H1 (cell line): ENCODE measurements around the gene CYB5B. TPM values are rescaled to one million over a fixed set of nuclear protein-coding genes. Genes with fewer than 3 reads are reported as not detected.

Source experiments
- CTCF ChIA-PET: fragments of 300-600 bp; sonication (Branson Sonifier 250); formaldehyde crosslinking; loops from one replicate; lab custom pipeline; 2021; ENCODE audit not compliant: partially characterized antibody; lab: Charles Lee
- POLR2A ChIA-PET: fragments of 300-600 bp; sonication (Branson Sonifier 250); formaldehyde crosslinking; loops from one replicate; lab custom pipeline; 2021; ENCODE audit warnings: inconsistent platforms; ENCODE audit not compliant: partially characterized antibody; lab: Charles Lee
- DNase-seq, 2 experiments: peaks; one replicate each; pipeline versions ENCODE4 v3.0.0 to v3.0.0-alpha.2; 2010 to 2022; ENCODE audit warnings: low spot score in 2 of 2, low read depth in 1 of 2, mixed read lengths in 1 of 2
- FAIRE-seq: peaks from 2 replicates; lab custom pipeline; 2011; peaks lifted over from hg19 to GRCh38; lab: Jason Lieb, UNC
- H2AFZ ChIP-seq: 2 replicates; pipeline ENCODE4 v1.8.1; 2012; ENCODE audit warnings: low read length, inconsistent platforms
- H2AK5ac ChIP-seq: 2 replicates; pipeline ENCODE4 v1.6.1; 2013; ENCODE audit warnings: low read depth, low read length
- H2BK120ac ChIP-seq: replicated peaks from 2 replicates; pipeline ENCODE3; 2013; ENCODE audit warnings: low read depth, low read length, inconsistent platforms
- H2BK12ac ChIP-seq: 2 replicates; pipeline ENCODE4 v1.6.1; 2013; ENCODE audit warnings: low read depth, low read length
- H2BK15ac ChIP-seq: 2 replicates; pipeline ENCODE4 v1.6.1; 2013; ENCODE audit warnings: low read length
- H2BK20ac ChIP-seq: 2 replicates; pipeline ENCODE4 v1.6.1; 2013; ENCODE audit warnings: low read length
- H2BK5ac ChIP-seq: 2 replicates; pipeline ENCODE4 v1.6.1; 2013; ENCODE audit warnings: low read depth, low read length
- H3K14ac ChIP-seq: 2 replicates; pipeline ENCODE4 v1.6.1; 2013; ENCODE audit warnings: inconsistent platforms; ENCODE audit not compliant: insufficient read length
- H3K18ac ChIP-seq: 2 replicates; pipeline ENCODE4 v1.6.1; 2013; ENCODE audit warnings: low read length; ENCODE audit errors: extremely low read depth
- H3K23ac ChIP-seq: 2 replicates; pipeline ENCODE4 v1.6.1; 2013; ENCODE audit warnings: inconsistent platforms; ENCODE audit not compliant: insufficient read length
- H3K23me2 ChIP-seq: 2 replicates; pipeline ENCODE4 v1.6.1; 2013; ENCODE audit warnings: low read depth, low read length
- H3K27ac ChIP-seq: 2 replicates; pipeline ENCODE4 v1.6.1; 2011; ENCODE audit warnings: low read depth, low read length, inconsistent platforms
- H3K27me3 ChIP-seq, 4 experiments: replicated peaks in 1 of 4; 1 replicate in 1 of 4; 2 replicates in 3 of 4; pipeline versions ENCODE4 v1.6.1 to v1.8.1; 2011 to 2013; ENCODE audit warnings: low read length in 3 of 4, mild to moderate bottlenecking in 3 of 4, inconsistent platforms in 2 of 4, mixed read lengths in 2 of 4, moderate library complexity in 1 of 4; ENCODE audit not compliant: control insufficient read depth in 3 of 4, insufficient read depth in 3 of 4; ENCODE audit errors: extremely low read depth in 1 of 4
- H3K36me3 ChIP-seq, 4 experiments: 2 replicates each; pipeline versions ENCODE4 v1.6.1 to v1.8.1; 2011 to 2013; ENCODE audit warnings: mild to moderate bottlenecking in 4 of 4, low read length in 3 of 4, moderate library complexity in 2 of 4, control low read depth in 1 of 4, inconsistent platforms in 1 of 4; ENCODE audit not compliant: insufficient read depth in 4 of 4, control insufficient read depth in 2 of 4
- H3K4ac ChIP-seq: replicated peaks from 2 replicates; pipeline ENCODE3; 2013; ENCODE audit warnings: low read length, low read depth, mixed read lengths, inconsistent platforms; ENCODE audit not compliant: insufficient read length
- H3K4me1 ChIP-seq, 4 experiments: replicated peaks in 1 of 4; 1 replicate in 1 of 4; 2 replicates in 3 of 4; pipeline versions ENCODE4 v1.6.1 to v1.8.1; 2011 to 2013; ENCODE audit warnings: low read length in 3 of 4, inconsistent platforms in 2 of 4, mixed read lengths in 1 of 4; ENCODE audit not compliant: insufficient read depth in 4 of 4, control insufficient read depth in 3 of 4
- H3K4me2 ChIP-seq, 2 experiments: 2 replicates each; pipeline versions ENCODE4 v1.6.1 to v1.8.1; 2011 to 2013; ENCODE audit warnings: low read depth in 2 of 2, low read length in 2 of 2, control low read depth in 1 of 2, inconsistent platforms in 1 of 2, mild to moderate bottlenecking in 1 of 2; ENCODE audit not compliant: insufficient read depth in 1 of 2
- H3K4me3 ChIP-seq, 4 experiments: fragments of 200-600, 300-600 bp in 1 of 4; sonication (generic), shearing (Covaris generic), sonication (Bioruptor Twin) in 1 of 4; 2 replicates each; pipeline versions ENCODE4 v1.5.1 to v1.8.1; 2011 to 2016; ENCODE audit warnings: low read length in 4 of 4, low read depth in 3 of 4, control low read depth in 2 of 4, inconsistent platforms in 2 of 4, mild to moderate bottlenecking in 2 of 4, mixed read lengths in 1 of 4, moderate library complexity in 1 of 4; ENCODE audit not compliant: insufficient read depth in 2 of 4; ENCODE audit errors: extremely low read depth in 1 of 4
- H3K56ac ChIP-seq: replicated peaks from 2 replicates; pipeline ENCODE3; 2013; ENCODE audit warnings: low read depth, mild to moderate bottlenecking, mixed read lengths, low read length, inconsistent platforms; ENCODE audit not compliant: insufficient read length
- H3K79me1 ChIP-seq: 2 replicates; pipeline ENCODE4 v1.6.1; 2013; ENCODE audit warnings: low read depth, low read length, control low read depth
- H3K79me2 ChIP-seq, 2 experiments: 2 replicates each; pipeline versions ENCODE4 v1.6.1 to v1.8.1; 2012 to 2013; ENCODE audit warnings: low read length in 2 of 2, mild to moderate bottlenecking in 2 of 2, inconsistent platforms in 1 of 2; ENCODE audit not compliant: insufficient read depth in 2 of 2, control insufficient read depth in 1 of 2
- H3K9ac ChIP-seq, 4 experiments: replicated peaks in 1 of 4; 1 replicate in 1 of 4; 2 replicates in 3 of 4; pipeline versions ENCODE4 v1.6.1 to v1.8.1; 2011 to 2013; ENCODE audit warnings: low read depth in 3 of 4, low read length in 3 of 4, control low read depth in 2 of 4, mild to moderate bottlenecking in 2 of 4, moderate library complexity in 2 of 4, inconsistent platforms in 1 of 4; ENCODE audit errors: extremely low read depth in 1 of 4
- H3K9me3 ChIP-seq, 2 experiments: 2 replicates each; pipeline versions ENCODE4 v1.6.1 to v1.8.1; 2012 to 2013; ENCODE audit warnings: mild to moderate bottlenecking in 2 of 2, moderate library complexity in 2 of 2, control low read depth in 1 of 2, inconsistent platforms in 1 of 2, low read depth in 1 of 2, low read length in 1 of 2, mixed read lengths in 1 of 2; ENCODE audit not compliant: insufficient read depth in 2 of 2
- H4K20me1 ChIP-seq, 2 experiments: replicated peaks in 1 of 2; 2 replicates each; pipeline versions ENCODE3 to v1.8.1; 2011 to 2013; ENCODE audit warnings: inconsistent platforms in 2 of 2, low read length in 2 of 2, mild to moderate bottlenecking in 1 of 2; ENCODE audit not compliant: insufficient read depth in 2 of 2, control insufficient read depth in 1 of 2
- H4K5ac ChIP-seq: 2 replicates; pipeline ENCODE4 v1.6.1; 2013; ENCODE audit warnings: low read length, low read depth, mixed read lengths, inconsistent platforms; ENCODE audit not compliant: insufficient read length
- H4K8ac ChIP-seq: 2 replicates; pipeline ENCODE4 v1.8.0; 2013; ENCODE audit warnings: mild to moderate bottlenecking, moderate library complexity, low read length, inconsistent platforms; ENCODE audit not compliant: insufficient read depth; ENCODE audit errors: extremely low read depth
- H4K91ac ChIP-seq: replicated peaks from 2 replicates; pipeline ENCODE3; 2013; ENCODE audit warnings: low read length, mixed read lengths, inconsistent platforms; ENCODE audit not compliant: insufficient read length
- EGR1 ChIP-seq: IDR thresholded peaks from 2 replicates; pipeline ENCODE4 v1.6.1; 2011; ENCODE audit warnings: low read depth, low read length, borderline replicate concordance
- FOSL1 ChIP-seq: IDR thresholded peaks from 2 replicates; pipeline ENCODE4 v1.6.1; 2011; ENCODE audit warnings: mild to moderate bottlenecking, low read depth, low read length, moderate library complexity; ENCODE audit not compliant: insufficient read depth
- KDM4A ChIP-seq: IDR thresholded peaks from one replicate; pipeline ENCODE4 v1.7.1; 2012; ENCODE audit warnings: low read depth, mild to moderate bottlenecking, moderate library complexity, low read length, inconsistent platforms; ENCODE audit not compliant: severe bottlenecking
- NRF1 ChIP-seq: IDR thresholded peaks from 2 replicates; pipeline ENCODE4 v1.6.1; 2011; ENCODE audit warnings: mild to moderate bottlenecking, low read depth, low read length, improper control_type of control experiment
- POLR2AphosphoS5 ChIP-seq: IDR thresholded peaks from 2 replicates; pipeline ENCODE4 v1.6.1; 2011; ENCODE audit warnings: low read depth, low read length
- POU5F1 ChIP-seq: IDR thresholded peaks from 2 replicates; pipeline ENCODE4 v1.6.1; 2011; ENCODE audit warnings: low read depth, mild to moderate bottlenecking, low read length, moderate library complexity
- RXRA ChIP-seq: IDR thresholded peaks from 2 replicates; pipeline ENCODE4 v1.6.1; 2011; ENCODE audit warnings: low read depth, mild to moderate bottlenecking, low read length, moderate library complexity; ENCODE audit not compliant: insufficient read depth
- SP4 ChIP-seq: IDR thresholded peaks from 2 replicates; pipeline ENCODE4 v1.6.1; 2012; ENCODE audit warnings: low read length, inconsistent platforms
- SRF ChIP-seq: IDR thresholded peaks from 2 replicates; pipeline ENCODE4 v1.6.1; 2011; ENCODE audit warnings: mild to moderate bottlenecking, low read depth, low read length, moderate library complexity
- TEAD4 ChIP-seq: IDR thresholded peaks from 2 replicates; pipeline ENCODE4 v1.6.1; 2012; ENCODE audit warnings: low read depth, low read length, inconsistent platforms, mixed read lengths
- WGBS, 2 experiments: shearing (Covaris generic) in 1 of 2; methylation state at CpG; one replicate each; pipeline versions ENCODE4 v1.1.6 to v1.1.7; 2013 to 2015; ENCODE audit warnings: low lambda C conversion rate in 2 of 2, mixed read lengths in 2 of 2, inconsistent platforms in 1 of 2, low coverage in 1 of 2, missing lambda C conversion rate in 1 of 2; ENCODE audit not compliant: insufficient replicate concordance in 2 of 2, insufficient coverage in 1 of 2, insufficient read length in 1 of 2; ENCODE audit errors: extremely low coverage in 1 of 2, missing lambda C conversion rate in 1 of 2; 5-methylcytosine and 5-hydroxymethylcytosine counted together
- polyA plus RNA-seq, 7 experiments: library from polyadenylated mRNA; depleted of rRNA in 3 of 7; stranded (reverse) in 5 of 7; unstranded in 2 of 7; fragments of >200 nt in 5 of 7; fragments of 200-250 nt in 2 of 7; gene quantifications; 1 replicate in 5 of 7; 2 replicates in 1 of 7; 4 replicates in 1 of 7; pipeline versions ENCODE4 v1.2.1 to v1.2.3, GENCODE V29; 2011 to 2013; ENCODE audit warnings: missing spikeins in 2 of 7, mixed read lengths in 2 of 7
- total RNA-seq: library from RNA; stranded (reverse); fragmentation: NEBNext Ultra II Directional; extraction: Animal tissue kit (Norgen Biotek cat#: 25700); gene quantifications from 2 replicates; pipeline ENCODE4 v1.2.1, GENCODE V29; 2021
- TF ChIP-seq, protein P1 (sequence below), 3 experiments: IDR thresholded peaks; 1 replicate in 2 of 3; 2 replicates in 1 of 3; pipeline versions ENCODE4 v1.5.1 to v1.6.1; 2011; ENCODE audit warnings: low read length in 3 of 3, mild to moderate bottlenecking in 3 of 3, inconsistent platforms in 2 of 3, low read depth in 1 of 3, moderate library complexity in 1 of 3; ENCODE audit not compliant: insufficient read depth in 1 of 3; ENCODE audit errors: control extremely low read depth in 1 of 3

CYB5B gene
- total and polyA plus RNA-seq, 2 of the 8 experiments (the other 6 are each of a cell fraction or from before 2014, with no cell fraction given), result 108 to 127 TPM

DNA sequence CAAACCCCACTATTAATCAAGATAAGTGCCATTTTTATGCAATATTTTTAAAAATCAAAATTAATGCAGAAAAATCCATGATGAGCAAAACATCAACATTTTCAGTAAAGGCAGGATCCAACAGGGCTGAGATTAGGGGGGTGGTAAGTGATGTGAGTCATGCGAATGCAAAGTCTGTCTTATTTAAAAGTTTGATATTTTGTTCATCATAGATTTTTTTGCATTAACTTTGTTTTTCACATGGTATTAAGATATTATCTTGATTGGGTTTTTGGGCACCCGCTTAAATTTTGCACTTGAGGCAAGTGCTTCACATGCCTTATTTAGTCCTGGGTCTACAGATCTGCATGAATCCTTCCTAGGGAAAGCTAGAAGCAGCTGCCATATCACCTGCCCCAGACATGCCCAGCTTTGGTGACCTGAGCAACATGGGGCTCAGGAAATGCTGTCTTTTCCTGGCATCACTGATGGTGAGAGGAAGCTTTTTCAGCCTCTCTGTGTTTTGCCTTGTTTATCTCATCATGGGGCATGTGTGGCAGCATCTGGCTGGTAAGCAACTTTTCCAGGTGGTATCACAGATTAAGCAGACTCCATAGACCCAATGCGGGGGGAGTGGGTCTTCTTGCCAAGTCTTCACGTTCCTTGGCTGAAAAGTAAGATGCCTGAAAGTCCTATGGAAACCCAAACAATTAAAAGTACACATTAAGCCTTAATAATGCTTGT, 83.8 kb downstream of the CYB5B start:
- H3K9me3 ChIP-seq, result no peaks in the 10 kb centered on the region
- no peak overlapping the region for H2BK120ac ChIP-seq
- no peaks in the 10 kb centered on the region for H3K79me2 ChIP-seq
- no peak overlapping the region for H3K23ac ChIP-seq
- no peak for FAIRE-seq
- no peak overlapping the region for H3K4me2 ChIP-seq
- no peak overlapping the region for H3K14ac ChIP-seq
- no peaks in the 10 kb centered on the region for H3K23me2 ChIP-seq
- H2BK15ac ChIP-seq, result no peak overlapping the region
- no peak for DNase-seq
- H3K79me1 ChIP-seq, result no peaks in the 10 kb centered on the region
- 0 out of 2 replicates have a peak overlapping the region, but pooled peaks have one; percentile 41 for H2AFZ ChIP-seq
- no peak overlapping the region for H3K4me3 ChIP-seq
- H3K56ac ChIP-seq, result no peak overlapping the region
- no peak overlapping the region for H2BK5ac ChIP-seq
- no peaks in the 10 kb centered on the region for H4K20me1 ChIP-seq
- no peak overlapping the region; the same call in 1 of the 2 replicates for H4K8ac ChIP-seq
- no peak overlapping the region for H2BK12ac ChIP-seq
- no peaks in the 10 kb centered on the region for H3K4me1 ChIP-seq
- no peak overlapping the region for H3K27ac ChIP-seq
- POLR2A ChIA-PET, result no interaction called here
- CTCF ChIA-PET, result interaction anchor here (1.0 to 1.2 kb wide), 3 partner anchors 12 to 32 kb away, joined by 3 read pairs; no protein-coding TSS in a partner anchor
- H3K27me3 ChIP-seq, result no peaks in the 10 kb centered on the region
- 92% methylated on average over 4 of the region's 4 CpGs; no CpG with 5 or more reads in 1 of the 2 experiments for WGBS, 2 experiments
- H3K4ac ChIP-seq, result no peak overlapping the region
- H3K9ac ChIP-seq, result no peak overlapping the region
- H4K5ac ChIP-seq, result no peak overlapping the region
- no peak overlapping the region for H2AK5ac ChIP-seq
- no peaks in the 10 kb centered on the region for H3K36me3 ChIP-seq
- H2BK20ac ChIP-seq, result no peak overlapping the region
- no peak overlapping the region for H4K91ac ChIP-seq
- H3K18ac ChIP-seq, result no peak overlapping the region
- TF ChIP-seq POLR2AphosphoS5 (no peak), SRF (no peak), KDM4A (no peak), POU5F1 (no peak), SP4 (no peak), TEAD4 (no peak), RXRA (no peak), FOSL1 (no peak), EGR1 (no peak), NRF1 (no peak)
- TF ChIP-seq, protein P1, sequence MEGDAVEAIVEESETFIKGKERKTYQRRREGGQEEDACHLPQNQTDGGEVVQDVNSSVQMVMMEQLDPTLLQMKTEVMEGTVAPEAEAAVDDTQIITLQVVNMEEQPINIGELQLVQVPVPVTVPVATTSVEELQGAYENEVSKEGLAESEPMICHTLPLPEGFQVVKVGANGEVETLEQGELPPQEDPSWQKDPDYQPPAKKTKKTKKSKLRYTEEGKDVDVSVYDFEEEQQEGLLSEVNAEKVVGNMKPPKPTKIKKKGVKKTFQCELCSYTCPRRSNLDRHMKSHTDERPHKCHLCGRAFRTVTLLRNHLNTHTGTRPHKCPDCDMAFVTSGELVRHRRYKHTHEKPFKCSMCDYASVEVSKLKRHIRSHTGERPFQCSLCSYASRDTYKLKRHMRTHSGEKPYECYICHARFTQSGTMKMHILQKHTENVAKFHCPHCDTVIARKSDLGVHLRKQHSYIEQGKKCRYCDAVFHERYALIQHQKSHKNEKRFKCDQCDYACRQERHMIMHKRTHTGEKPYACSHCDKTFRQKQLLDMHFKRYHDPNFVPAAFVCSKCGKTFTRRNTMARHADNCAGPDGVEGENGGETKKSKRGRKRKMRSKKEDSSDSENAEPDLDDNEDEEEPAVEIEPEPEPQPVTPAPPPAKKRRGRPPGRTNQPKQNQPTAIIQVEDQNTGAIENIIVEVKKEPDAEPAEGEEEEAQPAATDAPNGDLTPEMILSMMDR (IDR thresholded peaks at IDR 0.05; ENCODE audit: control extremely low read depth in 1 of 3, insufficient read depth in 1 of 3, low read depth in 1 of 3, low read length in 3 of 3), result no peak
